Spinal cord (tissue), 10 donors: ENCODE data around the gene AKT3. TPM values are rescaled to one million over a fixed set of nuclear protein-coding genes. Genes with fewer than 3 reads are reported as not detected.

Source experiments
- DNase-seq, 6 donors: peaks; one replicate each; pipeline versions ENCODE4 v3.0.0 to v3.0.0-alpha.2; 2013 to 2015; ENCODE audit warnings: low spot score in 6 of 6, low read depth in 4 of 6
- H3K27ac ChIP-seq: one replicate; pipeline ENCODE4 v1.5.1; 2013; ENCODE audit warnings: low read depth, low read length, control low read depth
- H3K27me3 ChIP-seq: one replicate; pipeline ENCODE4 v1.6.1; 2013; ENCODE audit warnings: low read length; ENCODE audit not compliant: control insufficient read depth, insufficient read depth
- H3K36me3 ChIP-seq: one replicate; pipeline ENCODE4 v1.6.1; 2013; ENCODE audit warnings: low read length; ENCODE audit not compliant: control insufficient read depth, insufficient read depth
- H3K4me1 ChIP-seq: one replicate; pipeline ENCODE4 v1.6.1; 2013; ENCODE audit warnings: low read length; ENCODE audit not compliant: control insufficient read depth, insufficient read depth
- H3K4me3 ChIP-seq: one replicate; pipeline ENCODE4 v1.5.1; 2013; ENCODE audit warnings: low read depth, low read length, control low read depth
- H3K9me3 ChIP-seq: one replicate; pipeline ENCODE4 v1.6.1; 2013; ENCODE audit warnings: low read length; ENCODE audit not compliant: control insufficient read depth, insufficient read depth
- WGBS: methylation state at CpG from one replicate; pipeline ENCODE4 v1.1.5; 2013; ENCODE audit warnings: missing lambda C conversion rate; ENCODE audit not compliant: insufficient coverage; 5-methylcytosine and 5-hydroxymethylcytosine counted together
- polyA plus RNA-seq, 2 donors: library from polyadenylated mRNA; unstranded; fragments of 120-200 nt; gene quantifications; one replicate each; pipeline ENCODE4 v1.2.1, GENCODE V29; 2013; ENCODE audit not compliant: insufficient read length in 2 of 2
- total RNA-seq, 2 donors: library from RNA; depleted of rRNA in 1 of 2; stranded (reverse); fragments of 120-200 nt in 1 of 2; fragments of >200 nt in 1 of 2; gene quantifications; one replicate each; pipeline versions ENCODE4 v1.2.3 to v1.2.4, GENCODE V29; 2013 to 2014
- donor health status: healthy.

Gene AKT3
- total and polyA plus RNA-seq, 4 donors = 53.8 to 127 (median 77.4) TPM

GRCh38 chr1:243481101-243481500 lies 368.9 kb downstream of the AKT3 start:
- DNase-seq = no peak
- 87% methylated on average over 4 of the region's 5 CpGs for WGBS
- H3K27ac ChIP-seq = no peak overlapping the region
- no peaks in the 10 kb centered on the region for H3K9me3 ChIP-seq
- H3K4me1 ChIP-seq = peaks cover 21% of the 10 kb centered on the region
- no peaks in the 10 kb centered on the region for H3K36me3 ChIP-seq
- no peaks in the 10 kb centered on the region for H3K27me3 ChIP-seq
- no peak overlapping the region for H3K4me3 ChIP-seq

- DNase-seq = no peak
- Histone ChIP-seq H3K27me3 (no peaks in the 10 kb centered on the region), H3K9me3 (no peaks in the 10 kb centered on the region), H3K27ac (no peak overlapping the region), H3K36me3 (peaks cover 9% of the 10 kb centered on the region), H3K4me3 (no peak overlapping the region), H3K4me1 (peaks cover 33% of the 10 kb centered on the region)
- WGBS = 97% methylated on average over 4 of the region's 7 CpGs
Measured at GRCh38 chr1:243477731-243478290, 372.2 kb downstream of the AKT3 start.

DNA sequence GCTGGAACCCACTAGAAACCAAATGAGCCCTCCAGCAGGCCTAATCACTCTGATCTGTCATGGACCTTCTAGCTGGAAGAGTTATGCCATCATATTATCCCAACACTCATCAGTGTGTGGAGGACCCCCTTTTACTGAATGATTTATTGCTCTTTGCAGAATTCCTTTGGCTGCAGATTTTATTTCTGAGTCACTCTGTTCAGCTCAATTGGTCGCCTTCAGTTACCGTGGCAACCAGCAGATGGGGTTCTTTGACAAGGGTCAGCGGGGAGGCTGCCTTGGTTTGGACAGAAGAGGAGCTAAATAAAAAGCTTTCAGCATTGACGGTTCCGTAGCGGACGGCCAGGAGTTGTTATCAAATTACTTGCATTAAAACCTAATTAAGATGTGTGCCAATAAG lies 374.1 kb downstream of the AKT3 start:
- WGBS = 33% methylated on average over 2 of the region's 7 CpGs
- Histone ChIP-seq H3K9me3 (no peaks in the 10 kb centered on the region), H3K4me1 (peaks cover 28% of the 10 kb centered on the region), H3K4me3 (no peak overlapping the region), H3K27ac (no peak overlapping the region), H3K27me3 (no peaks in the 10 kb centered on the region), H3K36me3 (peaks cover 9% of the 10 kb centered on the region)
- DNase-seq = peak in 2 of 6 donors; percentile 86 to 88

DNA sequence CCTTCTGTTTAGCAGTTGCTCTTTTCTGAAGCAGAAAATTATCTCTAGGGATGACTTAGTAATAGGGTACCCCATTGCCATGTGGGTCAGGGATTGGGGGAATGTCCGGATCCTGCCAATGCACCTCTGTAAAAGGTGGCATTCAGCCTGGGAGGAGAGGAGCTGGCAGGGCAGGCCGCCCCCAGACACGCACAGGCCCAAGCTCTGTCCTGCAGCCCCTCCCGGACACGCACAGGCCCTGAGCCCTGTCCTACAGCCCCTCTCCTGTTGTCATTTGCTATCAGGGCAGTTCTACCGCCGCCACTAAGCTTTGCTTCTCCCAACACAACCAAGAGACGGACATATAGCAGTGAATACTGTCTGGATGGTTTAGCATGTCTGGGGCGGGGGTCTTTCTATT lies 375.1 kb downstream of the AKT3 start:
- Histone ChIP-seq H3K4me1 (peaks cover 35% of the 10 kb centered on the region), H3K27ac (no peak overlapping the region)

GRCh38 chr1:243474136-243474881 lies 375.7 kb downstream of the AKT3 start:
- H3K27me3 ChIP-seq = no peaks in the 10 kb centered on the region
- H3K4me1 ChIP-seq = peaks cover 36% of the 10 kb centered on the region
- no peak overlapping the region for H3K4me3 ChIP-seq
- H3K9me3 ChIP-seq = no peaks in the 10 kb centered on the region
- H3K36me3 ChIP-seq = peaks cover 12% of the 10 kb centered on the region
- WGBS = 39% methylated on average over 46 of the region's 55 CpGs
- H3K27ac ChIP-seq = no peak overlapping the region
- DNase-seq = peak in 2 of 6 donors; percentile 61 to 70

More for the DNA sequence above, 375.1 kb downstream of the AKT3 start:
- no peak for DNase-seq
- Histone ChIP-seq H3K9me3 (no peaks in the 10 kb centered on the region), H3K4me3 (no peak overlapping the region), H3K27me3 (no peaks in the 10 kb centered on the region), H3K36me3 (peaks cover 12% of the 10 kb centered on the region)
- WGBS = 79% methylated on average over 5 of the region's 9 CpGs

GRCh38 chr1:243473227-243474135 lies 376.6 kb downstream of the AKT3 start:
- peak overlapping the region; percentile 31 for H3K4me3 ChIP-seq
- H3K4me1 ChIP-seq = peaks cover 36% of the 10 kb centered on the region
- no peaks in the 10 kb centered on the region for H3K27me3 ChIP-seq
- peaks cover 12% of the 10 kb centered on the region for H3K36me3 ChIP-seq
- peak overlapping the region; percentile 72 for H3K27ac ChIP-seq
- no peaks in the 10 kb centered on the region for H3K9me3 ChIP-seq
- peak in 2 of 6 donors; percentile 66 to 87 for DNase-seq
- 37% methylated on average over 8 of the region's 12 CpGs for WGBS

GRCh38 chr1:243471754-243472745 lies 378.0 kb downstream of the AKT3 start:
- peaks cover 36% of the 10 kb centered on the region for H3K4me1 ChIP-seq
- DNase-seq = no peak
- peaks cover 12% of the 10 kb centered on the region for H3K36me3 ChIP-seq
- H3K27ac ChIP-seq = no peak overlapping the region
- H3K4me3 ChIP-seq = no peak overlapping the region
- WGBS = 65% methylated on average over 2 of the region's 3 CpGs
- no peaks in the 10 kb centered on the region for H3K27me3 ChIP-seq
- H3K9me3 ChIP-seq = no peaks in the 10 kb centered on the region

DNA sequence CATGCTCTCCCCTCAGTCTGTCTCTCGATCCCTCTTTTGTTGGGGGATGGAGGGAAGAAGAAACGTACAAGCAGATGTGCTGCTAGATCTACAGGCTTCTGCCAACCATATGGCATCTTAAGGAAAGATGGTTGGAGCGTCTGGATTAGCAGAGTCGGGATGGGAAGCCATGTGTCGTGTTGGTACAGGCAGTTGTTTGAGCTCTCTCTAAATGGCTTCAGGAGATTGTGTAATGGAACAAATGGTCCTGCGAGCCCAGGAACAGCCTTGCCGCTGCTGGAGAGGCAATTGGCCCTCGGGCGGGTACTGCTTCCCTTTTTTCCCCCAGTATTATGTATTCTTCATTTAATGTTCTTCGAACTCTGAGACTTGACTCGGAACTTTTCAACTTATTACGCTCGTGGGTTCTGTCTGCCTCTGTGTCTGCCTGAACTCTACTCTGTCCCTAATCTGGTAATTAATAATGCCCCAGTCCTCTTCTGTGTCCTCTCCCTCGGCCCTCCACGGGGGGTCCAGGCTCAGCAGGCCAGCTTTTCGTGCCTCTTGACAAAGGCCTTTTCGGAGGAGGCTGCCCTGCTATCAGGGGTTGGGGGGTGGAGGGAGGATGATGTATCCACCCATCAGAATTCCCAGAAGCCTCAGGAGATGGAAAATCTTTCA lies 378.9 kb downstream of the AKT3 start:
- peak in 2 of 6 donors; percentile 81 to 92 for DNase-seq
- peaks cover 36% of the 10 kb centered on the region for H3K4me1 ChIP-seq
- H3K27me3 ChIP-seq = no peaks in the 10 kb centered on the region
- 53% methylated on average over 12 of the region's 17 CpGs for WGBS
- peak overlapping the region; percentile 29 for H3K27ac ChIP-seq
- no peak overlapping the region for H3K4me3 ChIP-seq
- H3K9me3 ChIP-seq = no peaks in the 10 kb centered on the region
- H3K36me3 ChIP-seq = peaks cover 12% of the 10 kb centered on the region
